ENCODE data around the gene THSD8. TPM values are rescaled to one million over a fixed set of nuclear protein-coding genes. Genes with fewer than 3 reads are reported as not detected.

THSD8 gene
- total RNA-seq, 4 donors from 2014 or later: 4.8 TPM; not detected in 3

DNA sequence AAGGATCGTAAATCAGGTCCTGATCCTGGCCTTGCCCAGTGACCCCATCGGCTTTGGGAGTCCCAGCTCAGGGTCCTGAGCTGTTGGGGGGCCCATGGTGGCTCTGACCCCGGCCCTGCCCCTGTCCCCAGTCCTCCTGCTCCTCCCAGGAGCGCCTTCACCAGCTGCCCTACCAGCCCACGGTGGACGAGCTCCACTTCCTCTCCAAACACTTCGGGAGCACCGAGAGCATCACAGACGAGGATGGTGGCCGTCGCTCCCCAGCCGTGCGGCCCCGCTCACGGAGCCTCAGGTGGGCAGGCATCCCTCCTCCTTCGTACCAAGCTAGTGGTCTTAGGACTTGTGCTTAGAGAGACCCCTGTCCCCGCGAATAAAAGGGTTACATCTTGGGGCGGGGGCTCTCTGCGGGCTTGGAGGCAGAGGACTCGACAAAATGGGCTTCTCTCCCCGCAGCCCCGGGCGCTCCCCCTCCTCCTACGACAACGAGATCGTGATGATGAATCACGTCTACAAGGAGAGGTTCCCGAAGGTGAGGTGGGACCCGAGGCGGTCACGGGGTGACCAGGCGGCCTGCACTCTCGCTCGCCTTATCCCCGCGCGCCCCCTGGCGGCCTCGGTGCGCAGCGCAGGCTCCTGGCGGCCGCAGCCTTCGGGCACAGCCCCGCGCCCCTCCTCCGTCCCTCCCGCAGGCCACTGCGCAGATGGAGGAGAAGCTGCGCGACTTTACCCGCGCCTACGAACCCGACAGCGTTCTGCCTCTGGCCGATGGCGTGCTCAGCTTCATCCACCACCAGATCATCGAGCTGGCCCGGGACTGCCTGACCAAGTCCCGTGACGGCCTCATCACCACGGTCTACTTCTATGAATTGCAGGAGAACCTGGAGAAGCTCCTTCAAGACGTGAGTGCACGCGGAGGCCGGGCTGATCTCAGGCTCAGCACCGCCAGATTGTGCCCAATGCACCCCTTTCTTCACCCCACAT is 45.6 kb downstream of the THSD8 start:
- Histone ChIP-seq H3K27me3 (peaks cover 0 to 38% of the 10 kb centered on the region in 2 donors), H3K9me3 (no peaks in the 10 kb centered on the region), H3K4me3 (no peak overlapping the region), H3K4me1 (peaks cover 0 to 12% (median 3%) of the 10 kb centered on the region in 4 donors), H3K27ac (no peak overlapping the region), H3K36me3 (no peaks in the 10 kb centered on the region)
- 13% methylated on average over 26 to 67 of the region's 69 CpGs for whole genome bisulfite sequencing, 2 donors
- peak; percentile 72 to 83 for DNase-seq (ENCODE audit: low spot score in 2 of 2)
- TF ChIP-seq POLR2A (IDR thresholded peaks at IDR 0.05): no peak
- TF ChIP-seq EP300 (IDR thresholded peaks at IDR 0.05): peak in 1 of 2 donors; percentile 30
- TF ChIP-seq CTCF (IDR thresholded peaks at IDR 0.05): peak; percentile 98 to 99 (median 99)

Small RNA genes lying within 50 kb of the gene (small RNA-seq; reads per million reads assigned to genes)
- gene MIR5684 (not detected), gene MIR6794 (not detected)

Other genes starting within 250 kb of the THSD8 start
- gene ZNF490, start 191.3 kb upstream of the THSD8 start, total RNA-seq: 1 to 10 TPM; 3.1 to 6.7 (median 4.8) TPM
- 10 to 100 TPM; 36.1 to 38.7 (median 37.6) TPM for gene ZNF791, start 191.1 kb upstream of the THSD8 start, total RNA-seq
- 10 to 100 TPM; 48.5 to 89.4 (median 58.5) TPM for gene MAN2B1, start 135.3 kb upstream of the THSD8 start, total RNA-seq
- gene WDR83, start 135.3 kb upstream of the THSD8 start, total RNA-seq: 10 to 100 TPM in 3 of 4 donors, 1 to 10 TPM in 1; 7.9 to 19.8 (median 16.8) TPM
- gene DHPS, start 120.2 kb upstream of the THSD8 start, total RNA-seq: 100 to 1,000 TPM; 117 to 180 (median 160) TPM
- gene GNG14, start 114.1 kb upstream of the THSD8 start, total RNA-seq: not detected
- gene FBXW9, start 105.4 kb upstream of the THSD8 start, total RNA-seq: 1 to 10 TPM; 1.2 to 7.5 (median 5.7) TPM
- 100 to 1,000 TPM in 1 of 4 donors, 10 to 100 TPM in 3; 56.1 to 120 (median 77.6) TPM for gene TNPO2, start 78.1 kb upstream of the THSD8 start, total RNA-seq
- gene TRIR, start 67.4 kb upstream of the THSD8 start, total RNA-seq: 100 to 1,000 TPM; 328 to 649 (median 501) TPM
- gene GET3, start 64.6 kb upstream of the THSD8 start, total RNA-seq: 10 to 100 TPM; 22.6 to 40.4 (median 36.3) TPM
- under 1 TPM in 1 of 4 donors, not detected in 3; 0.21 TPM for gene BEST2, start 50.3 kb upstream of the THSD8 start, total RNA-seq
- gene HOOK2, start 26.5 kb upstream of the THSD8 start, total RNA-seq: 100 to 1,000 TPM in 1 of 4 donors, 10 to 100 TPM in 3; 27.3 to 109 (median 50.2) TPM
- 100 to 1,000 TPM; 421 to 676 (median 613) TPM for gene JUNB, start 10.6 kb upstream of the THSD8 start, total RNA-seq
- 100 to 1,000 TPM; 129 to 182 (median 163) TPM for gene PRDX2, start 269 bp upstream of the THSD8 start, total RNA-seq
- 1 to 10 TPM; 5.4 to 8.6 (median 6.7) TPM for gene RNASEH2A, start 4.5 kb downstream of the THSD8 start, total RNA-seq
- not detected for gene RTBDN, start 32.5 kb downstream of the THSD8 start, total RNA-seq
- gene MAST1, start 36.4 kb downstream of the THSD8 start, total RNA-seq: not detected
- gene DNASE2, start 79.4 kb downstream of the THSD8 start, total RNA-seq: 10 to 100 TPM; 38.1 to 59.0 (median 44.2) TPM
- not detected for gene KLF1, start 85.1 kb downstream of the THSD8 start, total RNA-seq
- 10 to 100 TPM; 50.4 to 68.0 (median 64.6) TPM for gene GCDH, start 89.1 kb downstream of the THSD8 start, total RNA-seq
- not detected for gene SYCE2, start 117.2 kb downstream of the THSD8 start, total RNA-seq
- gene FARSA, start 131.6 kb downstream of the THSD8 start, total RNA-seq: 10 to 100 TPM; 22.7 to 44.7 (median 32.2) TPM
- gene CALR, start 136.5 kb downstream of the THSD8 start, total RNA-seq: 100 to 1,000 TPM; 173 to 398 (median 313) TPM
- 100 to 1,000 TPM in 3 of 4 donors, 10 to 100 TPM in 1; 89.2 to 111 (median 108) TPM for gene RAD23A, start 143.8 kb downstream of the THSD8 start, total RNA-seq
- 10 to 100 TPM; 41.4 to 68.8 (median 53.5) TPM for gene GADD45GIP1, start 155.2 kb downstream of the THSD8 start, total RNA-seq
- gene DAND5, start 167.5 kb downstream of the THSD8 start, total RNA-seq: not detected
- 10 to 100 TPM; 39.8 to 55.8 (median 48.2) TPM for gene NFIX, start 193.4 kb downstream of the THSD8 start, total RNA-seq

Data from tibial nerve (tissue), 4 donors.